HG03045 (cell line): ENCODE results near the gene LGR4.
"Not testable (repeated sequence)": the region's sequence is repeated elsewhere in the genome, so short reads cannot be mapped to it uniquely, and the experiment has no call there.

ENCODE experiments used
- ATAC-seq: cut with Tn5 transposase; IDR thresholded peaks from one replicate; pipeline ENCODE4 v1.9.1; 2021; ENCODE audit warnings: mild to moderate bottlenecking, moderate library complexity; ENCODE audit not compliant: unreplicated experiment

Gene LGR4, protein sequence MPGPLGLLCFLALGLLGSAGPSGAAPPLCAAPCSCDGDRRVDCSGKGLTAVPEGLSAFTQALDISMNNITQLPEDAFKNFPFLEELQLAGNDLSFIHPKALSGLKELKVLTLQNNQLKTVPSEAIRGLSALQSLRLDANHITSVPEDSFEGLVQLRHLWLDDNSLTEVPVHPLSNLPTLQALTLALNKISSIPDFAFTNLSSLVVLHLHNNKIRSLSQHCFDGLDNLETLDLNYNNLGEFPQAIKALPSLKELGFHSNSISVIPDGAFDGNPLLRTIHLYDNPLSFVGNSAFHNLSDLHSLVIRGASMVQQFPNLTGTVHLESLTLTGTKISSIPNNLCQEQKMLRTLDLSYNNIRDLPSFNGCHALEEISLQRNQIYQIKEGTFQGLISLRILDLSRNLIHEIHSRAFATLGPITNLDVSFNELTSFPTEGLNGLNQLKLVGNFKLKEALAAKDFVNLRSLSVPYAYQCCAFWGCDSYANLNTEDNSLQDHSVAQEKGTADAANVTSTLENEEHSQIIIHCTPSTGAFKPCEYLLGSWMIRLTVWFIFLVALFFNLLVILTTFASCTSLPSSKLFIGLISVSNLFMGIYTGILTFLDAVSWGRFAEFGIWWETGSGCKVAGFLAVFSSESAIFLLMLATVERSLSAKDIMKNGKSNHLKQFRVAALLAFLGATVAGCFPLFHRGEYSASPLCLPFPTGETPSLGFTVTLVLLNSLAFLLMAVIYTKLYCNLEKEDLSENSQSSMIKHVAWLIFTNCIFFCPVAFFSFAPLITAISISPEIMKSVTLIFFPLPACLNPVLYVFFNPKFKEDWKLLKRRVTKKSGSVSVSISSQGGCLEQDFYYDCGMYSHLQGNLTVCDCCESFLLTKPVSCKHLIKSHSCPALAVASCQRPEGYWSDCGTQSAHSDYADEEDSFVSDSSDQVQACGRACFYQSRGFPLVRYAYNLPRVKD

DNA sequence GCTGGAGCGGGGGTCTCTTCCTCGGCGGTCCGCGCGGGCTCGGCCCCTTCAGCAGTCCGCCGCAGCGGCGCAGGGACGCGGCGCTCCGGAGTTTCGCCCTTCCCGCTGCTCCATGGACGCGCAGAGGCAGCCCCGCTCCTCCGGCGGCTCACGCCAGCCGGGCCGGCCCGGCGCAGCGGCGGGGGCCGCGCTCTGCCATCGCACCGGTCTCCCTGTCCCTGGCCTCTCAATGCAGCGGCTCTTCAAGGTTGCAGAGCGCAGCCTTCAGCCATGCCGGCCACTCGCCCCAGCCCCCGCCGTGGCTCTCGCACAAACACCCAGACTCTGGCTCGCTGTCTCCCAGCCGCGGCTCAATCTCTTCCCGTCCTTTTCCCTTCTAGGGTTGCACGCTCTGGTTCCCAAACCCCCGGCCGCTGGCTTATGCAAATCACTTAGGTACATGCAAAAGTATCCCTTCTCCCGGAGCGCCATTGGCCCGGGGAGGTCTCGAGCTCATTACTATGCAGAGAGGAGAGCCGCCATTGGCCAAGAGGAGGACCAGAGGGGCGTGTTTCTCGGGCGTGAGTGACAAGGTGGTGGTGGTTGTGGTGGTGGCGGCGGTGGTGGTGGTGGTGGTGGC is at the start of gene LGR4:
Gene LGR4 (minus strand): TSS at position 393 of the 619 bp plus-strand sequence. CDS start 488 bp downstream, outside the sequence.
- peak; percentile 75 for ATAC-seq

DNA sequence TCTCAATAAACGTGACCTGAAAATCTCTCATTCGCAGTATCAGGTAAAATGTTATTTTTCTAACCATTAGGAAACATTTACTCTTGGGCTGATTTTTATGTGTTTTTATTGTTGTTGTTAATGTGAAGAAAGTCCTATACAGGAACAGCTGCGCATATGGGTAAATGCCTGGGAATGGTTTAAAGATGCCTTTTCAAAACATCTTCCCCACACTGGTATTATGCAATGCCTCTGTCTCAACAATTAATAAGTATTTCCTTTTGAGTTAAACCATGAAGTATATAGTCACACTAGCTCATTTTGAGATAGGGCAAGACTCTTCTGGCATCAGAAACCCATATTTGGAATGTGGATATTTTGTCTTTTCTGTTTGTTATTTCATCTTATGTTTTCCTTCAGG is 47.6 kb upstream of the LGR4 start:
- no peak for ATAC-seq

DNA sequence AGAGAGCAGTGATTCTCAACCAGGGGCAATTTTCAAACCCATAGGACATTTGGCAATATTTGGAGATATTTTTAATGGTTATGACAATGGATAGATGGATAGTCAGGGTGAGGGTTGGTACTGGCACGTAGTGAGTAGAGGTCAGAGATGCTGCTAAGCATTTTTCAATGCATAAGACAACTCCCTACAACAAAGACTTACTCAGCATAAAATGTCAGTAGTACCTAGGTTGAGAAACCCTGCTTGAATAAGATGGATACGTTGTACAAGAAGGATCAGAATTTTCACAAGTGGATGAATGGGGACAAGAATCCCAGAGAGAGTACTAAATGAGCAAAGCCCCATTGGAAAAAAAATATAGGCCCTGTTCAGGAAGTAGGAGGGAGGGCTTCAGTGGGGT is 45.9 kb upstream of the LGR4 start:
- ATAC-seq: no peak

DNA sequence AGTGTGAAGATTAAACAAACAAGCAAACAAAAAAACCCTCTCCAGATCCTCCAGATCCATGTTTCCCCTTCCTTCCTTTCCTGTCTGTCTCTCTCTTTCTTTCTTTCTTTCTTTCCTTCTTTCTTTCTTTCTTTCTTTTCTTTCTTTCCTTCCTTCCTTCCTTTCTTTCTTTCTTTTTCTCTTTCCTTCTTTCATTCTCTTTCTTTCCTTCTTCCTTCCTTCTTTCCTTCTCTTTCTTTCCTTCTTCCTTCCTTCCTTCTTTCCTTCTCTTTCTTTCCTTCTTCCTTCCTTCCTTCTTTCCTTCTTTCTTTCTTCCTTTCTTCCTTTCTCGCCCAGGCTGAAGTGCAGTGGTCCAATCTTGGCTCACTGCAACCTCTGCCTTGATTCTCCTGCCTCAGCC is 44.9 kb upstream of the LGR4 start:
- not testable (repeated sequence) for ATAC-seq

DNA sequence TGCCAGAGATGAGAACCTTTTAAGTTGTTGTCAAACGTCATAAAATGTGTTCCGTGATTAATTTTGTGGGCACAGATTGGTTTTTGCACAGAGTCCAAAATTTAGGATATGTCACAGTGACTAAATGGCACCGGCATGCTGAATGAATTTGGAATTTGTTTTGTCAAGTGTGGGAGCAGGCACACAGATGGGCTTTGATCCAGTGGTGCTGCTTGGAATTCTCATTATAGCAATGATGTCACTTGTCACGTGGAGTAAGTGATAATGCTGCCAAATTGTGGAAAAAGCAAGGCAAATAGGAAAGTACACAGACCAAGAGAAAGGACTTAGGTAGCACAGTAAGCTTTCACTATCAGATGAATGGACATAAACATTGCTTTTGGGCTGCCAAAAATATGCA is 42.0 kb upstream of the LGR4 start:
- no peak for ATAC-seq

DNA sequence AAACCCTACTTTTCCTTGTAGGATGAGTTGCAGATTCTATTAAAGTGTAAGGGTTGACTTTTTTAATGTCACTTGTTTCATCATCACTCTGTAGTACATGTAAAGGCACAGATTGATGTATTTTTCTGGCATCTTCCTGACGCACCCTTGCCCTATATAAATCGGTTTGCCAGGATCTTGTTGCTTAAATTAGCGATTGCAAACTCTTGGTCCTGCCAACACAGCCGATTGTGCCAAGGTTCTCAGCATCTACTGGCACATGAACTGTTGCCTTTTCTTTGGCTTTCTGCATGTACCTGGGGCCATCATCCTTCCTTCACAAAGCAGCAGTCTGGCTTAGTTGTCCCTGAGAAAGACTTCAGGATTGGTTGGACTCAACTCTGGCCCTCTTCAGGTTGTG is 41.5 kb upstream of the LGR4 start:
- ATAC-seq: no peak

DNA sequence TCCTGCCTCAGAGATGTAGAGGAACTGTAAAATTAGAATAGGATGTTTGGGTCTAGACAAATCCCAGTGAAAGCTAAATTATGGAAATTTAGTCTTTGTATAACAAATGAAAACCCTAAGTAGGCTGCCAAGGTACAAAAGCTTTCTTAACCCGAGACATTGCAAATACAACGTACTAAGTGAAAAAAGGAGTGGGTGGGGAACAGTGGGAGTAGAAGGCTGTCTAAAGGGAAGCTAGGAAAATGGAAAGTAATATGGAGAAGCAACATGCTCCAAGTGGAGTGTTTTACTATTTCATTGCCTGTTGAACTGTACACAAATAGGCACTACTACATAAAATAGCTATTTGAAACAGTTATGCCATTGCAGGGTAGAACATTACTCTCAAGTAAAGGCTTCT is 40.8 kb upstream of the LGR4 start:
- no peak for ATAC-seq

DNA sequence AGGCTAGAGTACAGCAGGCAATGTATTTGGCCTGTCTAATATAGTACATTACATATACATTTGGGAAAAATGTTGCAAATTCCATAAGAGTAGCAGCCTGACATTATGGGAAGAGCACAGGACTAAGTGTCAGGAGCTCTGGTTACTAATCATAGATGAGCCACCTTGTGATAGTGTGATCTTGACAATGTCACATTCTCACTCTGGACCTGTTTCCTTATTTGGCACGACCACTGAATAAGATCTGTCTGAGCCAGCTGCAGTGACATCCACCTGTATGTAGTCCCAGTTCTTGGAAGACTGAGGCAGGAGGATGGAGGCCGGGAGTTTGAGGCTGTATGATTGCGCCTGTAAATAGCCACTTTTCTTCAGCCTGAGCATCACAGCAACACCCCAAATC is 39.6 kb upstream of the LGR4 start:
- ATAC-seq: no peak

DNA sequence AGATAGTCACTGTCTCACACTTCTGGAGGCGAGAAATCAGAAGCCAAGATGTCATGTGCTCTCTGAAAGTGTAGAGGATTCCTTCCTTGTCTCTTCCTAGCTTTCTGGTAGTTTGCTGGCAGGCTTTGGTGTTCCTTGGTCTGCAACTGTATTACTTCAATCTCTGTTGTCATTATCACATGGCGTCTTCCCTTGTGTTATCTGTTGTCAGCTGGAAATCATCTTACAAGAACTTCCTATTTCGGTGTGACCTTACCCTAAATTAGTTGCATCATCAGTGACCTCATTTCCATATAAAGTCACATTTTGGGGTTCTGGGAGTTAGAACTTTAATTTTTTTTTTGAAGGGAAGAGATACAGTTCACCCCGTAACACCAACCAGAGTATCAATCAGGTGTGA is 37.3 kb upstream of the LGR4 start:
- ATAC-seq: no peak

DNA sequence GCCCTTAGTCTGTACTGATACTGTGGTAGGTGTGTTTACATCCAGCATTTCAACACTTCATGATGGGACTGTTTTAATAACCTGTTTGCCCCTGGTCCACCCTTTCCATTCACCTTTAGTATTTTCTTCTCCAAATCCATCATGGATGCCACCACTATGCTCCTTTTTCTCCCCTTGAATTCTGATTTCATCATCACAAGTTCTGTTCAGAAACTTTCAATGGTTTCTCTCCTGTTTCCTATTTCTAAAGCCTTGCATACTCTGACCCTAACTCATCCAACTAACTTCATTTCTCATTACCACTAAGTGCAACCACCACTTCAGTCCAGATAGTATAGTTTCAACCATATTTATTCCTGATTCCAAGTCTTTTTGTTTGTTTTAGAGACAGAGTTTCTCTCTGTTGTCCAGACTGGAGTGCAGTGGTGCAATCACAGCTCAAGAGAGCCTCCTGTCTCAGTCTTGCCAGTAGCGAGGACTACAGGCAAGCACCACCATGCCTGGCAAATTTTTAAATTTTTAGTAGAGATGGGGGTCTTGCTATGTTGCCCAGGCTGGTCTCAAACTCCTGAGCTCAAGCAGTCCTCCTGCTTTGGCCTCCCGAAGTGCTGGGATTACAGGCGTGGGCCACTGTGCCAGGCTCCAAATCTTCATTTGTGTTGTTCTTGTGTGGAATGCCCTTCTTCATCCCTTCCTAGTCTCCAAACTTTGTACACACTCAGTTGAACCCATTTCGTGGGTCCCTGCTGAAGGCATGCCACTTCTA is 35.1 kb upstream of the LGR4 start:
- no peak for ATAC-seq

DNA sequence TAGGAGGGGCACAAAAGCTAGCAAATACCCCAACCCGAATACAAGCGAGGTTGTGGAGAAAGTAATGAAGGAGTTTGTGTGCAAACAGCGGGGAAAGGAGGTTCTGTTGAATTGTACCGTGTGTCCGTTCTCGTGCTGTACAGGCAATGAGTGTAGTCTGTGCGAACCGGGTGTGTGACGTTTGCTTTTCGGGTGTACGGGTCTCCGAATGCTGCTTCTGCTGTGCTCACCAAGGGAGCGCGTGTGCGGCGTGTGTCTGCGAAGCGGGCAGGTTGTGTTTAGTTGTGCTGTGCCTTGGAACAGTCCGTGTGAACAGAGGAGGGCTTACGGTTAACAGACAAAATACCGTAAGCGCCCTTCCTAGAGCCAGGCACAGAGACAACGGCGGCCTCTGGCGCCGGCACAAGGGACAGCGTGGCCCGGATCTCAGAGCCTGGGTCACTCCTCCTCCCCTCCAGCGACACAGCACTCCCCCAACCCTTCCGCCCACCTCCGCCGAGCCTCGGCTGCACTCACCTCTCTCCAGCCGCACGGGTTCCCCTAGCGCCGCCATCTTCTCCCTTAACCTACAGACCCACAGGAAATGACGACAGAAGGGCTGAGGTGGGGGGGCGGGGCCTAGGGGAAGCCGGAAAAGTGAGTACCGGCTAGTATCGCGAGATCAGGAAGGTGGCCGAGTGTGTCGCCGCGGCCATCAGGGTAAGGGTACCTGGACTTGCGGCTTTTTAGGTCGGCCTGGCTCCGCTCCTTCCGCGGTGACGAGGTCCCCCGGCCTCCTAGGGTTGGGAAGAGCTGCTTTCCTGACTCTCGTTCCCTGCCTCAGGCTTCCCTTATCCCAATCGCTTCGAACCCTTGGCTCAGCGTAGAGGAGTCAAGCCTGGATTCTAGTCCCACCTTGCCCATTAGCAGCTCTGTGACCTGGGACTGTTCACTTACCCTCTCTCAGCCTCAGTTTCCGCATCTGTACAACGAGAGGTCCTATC is 33.9 kb upstream of the LGR4 start, which contains the start of gene LIN7C:
Gene LIN7C (minus strand): TSS at position 570 of the 983 bp plus-strand sequence. CDS start 17 bp downstream, at position 553.
- ATAC-seq: peak; percentile 96

DNA sequence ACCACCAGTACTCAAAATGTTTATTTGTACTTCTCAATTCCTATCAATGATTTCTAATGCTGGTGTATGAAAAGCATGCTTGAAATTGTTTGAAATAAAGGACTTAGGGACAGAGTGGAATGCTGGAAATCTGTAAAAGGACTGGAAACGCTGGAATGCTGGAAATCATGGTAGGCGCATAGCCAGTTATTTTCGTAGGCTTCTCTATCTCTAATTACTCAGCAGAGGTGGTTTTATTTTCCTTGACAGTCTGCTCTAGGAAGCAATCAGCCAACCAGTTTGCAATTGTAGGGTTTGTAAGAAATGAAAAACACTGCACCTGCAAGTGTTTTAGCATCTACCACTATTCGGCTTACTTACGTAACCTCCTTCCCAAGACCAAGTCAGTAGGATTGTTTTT is 33.2 kb upstream of the LGR4 start:
- ATAC-seq: peak; percentile 6

DNA sequence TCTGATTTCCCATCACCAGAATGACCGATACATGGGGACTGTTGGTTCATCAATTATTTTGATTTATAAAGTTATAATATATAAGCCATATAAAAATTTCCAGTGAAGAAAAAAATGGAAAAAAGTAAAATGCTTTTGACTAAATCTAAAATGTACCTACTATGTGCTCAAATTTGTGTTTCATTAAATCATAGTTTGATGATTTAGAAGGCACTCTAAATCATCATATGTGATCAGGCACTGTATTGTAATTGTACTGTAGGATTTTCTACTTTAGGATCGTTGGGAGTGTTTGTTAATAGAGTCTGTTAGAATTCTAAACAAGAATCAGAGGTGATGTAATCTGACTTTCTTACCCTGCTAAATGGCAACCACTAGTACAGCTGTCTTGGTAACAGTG is 31.6 kb upstream of the LGR4 start:
- no peak for ATAC-seq

DNA sequence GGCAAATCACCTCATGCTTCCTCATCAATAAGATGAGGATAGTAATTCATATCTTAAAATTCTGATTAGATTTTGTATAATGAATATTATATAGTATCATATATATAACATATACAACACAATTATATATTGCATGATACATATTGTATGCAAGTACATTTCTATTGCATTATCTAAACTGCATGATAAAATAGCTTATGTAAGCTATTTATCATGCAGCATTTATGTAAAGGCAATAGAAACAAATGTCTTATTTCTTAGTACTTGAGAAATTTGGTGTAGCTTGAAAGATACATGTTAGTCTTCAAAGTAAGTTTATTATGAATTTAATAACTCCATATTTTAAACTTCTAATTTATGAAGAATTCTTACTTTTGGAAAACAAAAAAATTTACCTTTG is 28.5 kb upstream of the LGR4 start:
- ATAC-seq: no peak

DNA sequence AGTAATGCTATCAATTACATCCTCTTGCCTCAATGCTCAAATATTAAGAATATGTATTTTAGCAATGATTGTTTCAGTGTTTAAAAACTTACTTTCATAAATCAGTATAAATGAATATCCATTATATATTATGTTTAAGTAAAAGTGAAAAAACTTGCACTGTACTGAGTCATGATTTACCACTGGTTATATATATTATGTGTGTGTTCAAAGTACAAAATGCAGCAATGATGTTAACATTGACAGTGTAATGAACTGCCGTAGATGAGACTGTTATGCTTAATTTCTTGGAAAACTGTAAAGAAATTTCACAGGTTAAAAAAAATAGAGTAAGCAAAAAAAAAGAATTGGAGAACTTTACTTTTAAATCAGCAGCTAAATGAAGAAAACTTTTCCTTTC is 25.3 kb upstream of the LGR4 start:
- ATAC-seq: no peak

DNA sequence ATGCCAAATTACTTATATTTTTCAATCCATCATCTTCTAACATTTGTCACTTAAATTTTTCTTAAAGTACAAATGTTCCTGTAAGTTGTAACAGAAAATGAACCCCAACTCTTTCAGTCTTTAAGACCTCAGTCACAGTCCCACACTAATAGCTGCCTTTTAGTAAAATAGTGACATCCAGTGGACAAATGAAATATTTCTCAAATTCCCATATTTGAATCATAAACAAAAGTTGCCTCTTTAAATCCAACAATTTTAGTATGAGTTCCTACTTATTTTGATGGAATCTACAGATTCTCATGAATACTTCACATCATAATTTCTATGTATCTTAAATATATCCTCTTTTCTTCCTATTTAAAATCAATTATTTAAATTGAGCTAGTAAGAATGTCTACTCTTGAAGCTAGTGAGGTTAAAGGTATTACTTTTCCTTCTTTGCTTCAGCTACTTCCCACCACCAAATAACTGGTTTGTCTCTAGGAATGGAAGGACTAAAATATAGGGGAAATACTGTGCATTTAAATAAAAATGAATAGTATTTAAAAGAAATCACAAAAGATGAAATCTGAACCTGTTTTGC is 24.8 kb upstream of the LGR4 start:
- peak; percentile 51 for ATAC-seq

DNA sequence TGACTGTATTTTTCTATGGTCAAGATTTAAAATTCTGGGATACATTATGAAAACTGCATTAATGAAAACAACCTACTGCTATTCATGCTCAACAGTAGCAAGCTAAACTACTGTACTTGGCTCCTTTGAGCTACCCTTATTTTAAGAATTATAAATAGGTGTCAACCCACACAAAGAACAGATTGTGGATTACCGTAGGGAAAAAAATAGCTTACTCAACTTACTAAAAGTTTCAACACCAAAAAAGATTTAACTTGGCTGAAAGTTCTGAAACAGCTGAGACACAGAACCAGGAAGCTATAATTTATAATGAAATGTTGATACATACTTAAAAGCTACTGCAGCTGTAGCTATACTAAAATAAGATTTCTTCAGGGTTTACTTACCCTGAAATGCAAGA is 23.9 kb upstream of the LGR4 start:
- ATAC-seq: no peak

DNA sequence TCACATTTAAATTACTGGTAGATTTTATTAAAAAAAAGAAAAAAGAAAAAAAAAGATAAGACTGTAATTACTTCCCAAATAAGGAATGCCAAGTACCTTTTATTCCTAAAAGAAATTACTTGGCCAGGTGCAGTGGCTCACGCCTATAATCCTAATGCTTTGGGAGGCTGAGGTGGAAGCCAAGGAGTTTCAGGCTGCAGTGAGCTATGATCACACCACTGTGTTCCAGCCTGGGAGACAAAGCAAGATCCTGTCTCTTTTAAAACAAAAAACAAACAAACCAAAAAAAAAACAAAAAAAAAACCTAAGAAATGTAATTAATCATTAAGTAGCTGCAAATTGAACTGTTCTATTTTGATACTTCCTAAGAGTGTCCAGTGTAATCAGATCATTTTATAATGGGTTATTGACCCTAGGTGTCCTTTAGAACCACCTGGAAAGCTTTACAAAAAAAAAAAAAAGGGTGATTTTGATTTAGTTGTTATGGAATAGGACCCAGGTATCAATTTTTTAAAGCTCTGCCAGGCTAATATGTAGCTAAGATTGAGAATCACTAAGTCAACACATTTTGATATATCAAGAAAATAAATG is 23.2 kb upstream of the LGR4 start:
- ATAC-seq: no peak

DNA sequence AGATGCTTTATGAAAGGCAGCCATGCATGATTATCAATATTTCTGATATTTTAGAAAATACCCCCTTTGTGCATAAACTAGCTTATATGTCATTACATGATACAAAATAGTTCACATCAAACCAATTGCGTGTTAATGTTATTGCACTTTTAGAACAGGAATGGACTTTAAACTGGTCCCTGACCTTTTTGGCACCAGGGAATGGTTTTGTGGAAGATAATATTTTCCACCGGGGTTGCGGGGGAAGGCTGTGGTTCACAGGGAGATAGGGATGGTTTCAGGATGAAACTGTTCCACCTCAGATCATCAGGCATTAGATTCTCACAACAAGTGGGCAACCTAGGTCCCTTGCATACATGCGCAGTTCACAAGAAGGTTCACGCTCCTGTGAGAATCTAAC is 16.5 kb upstream of the LGR4 start:
- no peak for ATAC-seq
